ENCODE data around the gene ARL4C. TPM values are rescaled to one million over a fixed set of nuclear protein-coding genes. Genes with fewer than 3 reads are reported as not detected.

ARL4C gene
- total and polyA plus RNA-seq, 12 donors = 1.0 to 13.3 (median 2.9) TPM

DNA sequence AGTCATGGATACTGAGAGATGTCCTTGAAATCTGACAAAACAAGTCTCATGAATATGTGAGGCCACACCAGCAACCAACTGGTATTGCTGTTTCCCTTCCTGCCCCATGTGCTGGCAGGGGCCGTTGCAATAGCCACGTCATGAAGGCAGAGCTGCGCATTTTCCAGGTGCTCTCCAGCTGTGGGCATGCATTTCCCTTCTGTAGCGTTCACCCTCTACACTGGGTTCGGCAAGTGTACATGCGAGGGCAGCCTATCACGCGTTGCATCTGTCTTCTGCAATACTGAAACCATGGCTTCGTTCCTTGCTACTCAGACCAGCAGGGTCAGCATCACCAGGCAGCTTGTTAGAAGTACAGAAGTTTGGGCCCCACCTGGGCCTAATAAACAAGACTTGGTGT lies 17.4 kb downstream of the ARL4C start:
- intact Hi-C loops (cut with DNase I) = no loop called here
- Histone ChIP-seq H3K27ac (no peak overlapping the region), H3K4me3 (no peak overlapping the region), H3K4me1 (peaks cover 0 to 11% (median 0%) of the 10 kb centered on the region in 9 donors), H3K27me3 (no peaks in the 10 kb centered on the region), H3K36me3 (no peaks in the 10 kb centered on the region), H3K9me3 (no peaks in the 10 kb centered on the region)
- TF ChIP-seq, protein P1, sequence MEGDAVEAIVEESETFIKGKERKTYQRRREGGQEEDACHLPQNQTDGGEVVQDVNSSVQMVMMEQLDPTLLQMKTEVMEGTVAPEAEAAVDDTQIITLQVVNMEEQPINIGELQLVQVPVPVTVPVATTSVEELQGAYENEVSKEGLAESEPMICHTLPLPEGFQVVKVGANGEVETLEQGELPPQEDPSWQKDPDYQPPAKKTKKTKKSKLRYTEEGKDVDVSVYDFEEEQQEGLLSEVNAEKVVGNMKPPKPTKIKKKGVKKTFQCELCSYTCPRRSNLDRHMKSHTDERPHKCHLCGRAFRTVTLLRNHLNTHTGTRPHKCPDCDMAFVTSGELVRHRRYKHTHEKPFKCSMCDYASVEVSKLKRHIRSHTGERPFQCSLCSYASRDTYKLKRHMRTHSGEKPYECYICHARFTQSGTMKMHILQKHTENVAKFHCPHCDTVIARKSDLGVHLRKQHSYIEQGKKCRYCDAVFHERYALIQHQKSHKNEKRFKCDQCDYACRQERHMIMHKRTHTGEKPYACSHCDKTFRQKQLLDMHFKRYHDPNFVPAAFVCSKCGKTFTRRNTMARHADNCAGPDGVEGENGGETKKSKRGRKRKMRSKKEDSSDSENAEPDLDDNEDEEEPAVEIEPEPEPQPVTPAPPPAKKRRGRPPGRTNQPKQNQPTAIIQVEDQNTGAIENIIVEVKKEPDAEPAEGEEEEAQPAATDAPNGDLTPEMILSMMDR (IDR thresholded peaks at IDR 0.05) = no peak
- DNase-seq (no peak), ATAC-seq (no peak)
- 91 to 92% methylated on average over 9 of the region's 9 CpGs for WGBS, 2 donors

DNA sequence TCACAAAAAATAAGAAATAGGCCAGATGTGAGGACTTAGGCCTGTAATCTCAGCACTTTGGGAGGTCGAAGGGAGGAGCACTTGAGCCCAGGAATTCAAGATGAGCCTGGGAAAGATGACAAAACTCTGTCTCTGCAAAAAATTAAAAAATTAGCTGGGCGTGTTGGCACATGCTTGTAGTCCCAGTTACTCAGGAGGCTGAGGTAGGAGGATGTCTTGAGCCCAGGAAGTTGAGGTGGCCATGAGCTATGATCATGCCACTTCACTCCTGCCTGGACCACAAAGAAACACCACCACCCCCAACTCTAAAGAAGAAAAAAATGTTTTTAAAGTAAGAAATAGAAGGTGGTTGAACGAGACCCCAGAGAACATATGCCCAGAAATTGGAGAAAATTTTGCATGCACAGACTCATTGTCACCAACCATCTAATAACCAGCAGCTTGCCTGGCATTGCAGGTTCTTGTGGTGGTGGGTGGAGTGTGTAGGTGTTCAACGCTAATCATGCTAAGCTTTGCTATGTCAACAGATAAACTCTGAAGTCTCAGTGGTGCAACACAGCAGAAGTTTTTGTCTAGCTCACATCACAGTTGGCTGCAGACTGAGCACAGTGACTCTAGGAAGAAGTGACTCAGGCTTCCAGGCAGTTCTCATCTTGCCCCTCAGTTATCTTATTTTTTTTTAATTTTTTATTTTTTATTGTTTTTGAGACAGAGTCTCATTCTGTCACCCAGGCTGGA lies 18.6 kb downstream of the ARL4C start:
- Histone ChIP-seq H3K36me3 (no peaks in the 10 kb centered on the region), H3K9me3 (no peaks in the 10 kb centered on the region), H3K4me3 (no peak overlapping the region), H3K27ac (no peak overlapping the region), H3K4me1 (peaks cover 0 to 6% (median 0%) of the 10 kb centered on the region in 9 donors), H3K27me3 (no peaks in the 10 kb centered on the region)
- WGBS, 2 donors = 76 to 85% methylated on average over 4 of the region's 4 CpGs
- DNase-seq (no peak), ATAC-seq (no peak)
- intact Hi-C loops (cut with DNase I) = no loop called here
- TF ChIP-seq, protein P1 (IDR thresholded peaks at IDR 0.05) = no peak

DNA sequence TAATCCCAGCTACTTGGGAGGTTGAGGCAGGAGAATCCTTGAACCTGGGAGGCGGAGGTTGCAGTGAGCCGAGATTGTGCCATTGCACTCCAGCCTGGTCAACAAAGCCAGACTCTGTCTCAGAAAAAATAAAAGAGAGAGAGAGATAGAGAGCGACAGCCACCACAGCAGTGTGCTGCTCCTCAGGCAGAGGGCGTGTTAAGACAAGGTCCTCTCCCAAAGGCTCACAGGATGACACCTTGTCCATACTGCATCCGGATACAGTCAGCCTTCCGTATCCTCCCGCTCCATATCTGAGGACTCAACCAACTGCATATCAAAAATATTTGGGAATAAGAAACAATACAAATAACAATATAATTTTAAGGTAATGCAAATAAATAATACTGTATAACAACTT lies 20.1 kb downstream of the ARL4C start:
- intact Hi-C loops (cut with DNase I) = no loop called here
- 79 to 87% methylated on average over 7 of the region's 7 CpGs for WGBS, 2 donors
- TF ChIP-seq, protein P1 (IDR thresholded peaks at IDR 0.05) = no peak
- no peak for ATAC-seq
- peaks cover 0 to 3% (median 0%) of the 10 kb centered on the region in 11 donors for H3K9me3 ChIP-seq
- DNase-seq = no peak
- H3K27ac ChIP-seq = no peak overlapping the region
- H3K4me1 ChIP-seq = no peaks in the 10 kb centered on the region
- no peaks in the 10 kb centered on the region for H3K36me3 ChIP-seq
- no peaks in the 10 kb centered on the region for H3K27me3 ChIP-seq
- no peak overlapping the region for H3K4me3 ChIP-seq

DNA sequence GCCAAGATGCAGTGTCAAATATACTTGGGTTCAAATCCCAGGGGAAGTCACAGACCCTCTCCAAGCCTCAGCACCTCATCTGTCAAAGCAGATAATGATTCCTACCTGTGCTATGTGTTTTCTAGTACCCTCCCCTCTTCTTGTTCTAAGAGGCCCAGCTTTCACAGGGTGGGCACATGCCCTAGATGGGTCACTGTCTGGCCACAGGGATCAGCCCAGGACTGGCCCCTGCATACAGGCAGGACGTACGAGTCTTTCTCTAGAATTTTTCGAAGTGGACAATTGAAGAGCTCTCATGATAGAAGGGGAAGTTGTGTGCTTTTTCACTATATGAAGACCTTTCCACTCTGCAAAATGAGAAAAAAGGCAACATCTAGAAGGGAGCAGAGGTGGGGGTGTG lies 22.2 kb downstream of the ARL4C start:
- ATAC-seq (no peak), DNase-seq (no peak)
- H3K36me3 ChIP-seq = no peaks in the 10 kb centered on the region
- TF ChIP-seq, protein P1 (IDR thresholded peaks at IDR 0.05) = no peak
- peaks cover 0 to 4% (median 0%) of the 10 kb centered on the region in 11 donors for H3K9me3 ChIP-seq
- H3K4me3 ChIP-seq = no peak overlapping the region
- H3K4me1 ChIP-seq = no peaks in the 10 kb centered on the region
- WGBS, 2 donors = 95 to 96% methylated on average over 3 of the region's 3 CpGs
- H3K27me3 ChIP-seq = no peaks in the 10 kb centered on the region
- H3K27ac ChIP-seq = no peak overlapping the region
- intact Hi-C loops (cut with DNase I) = no loop called here

Data from heart right ventricle (tissue), 16 donors.